ENCODE data around the gene NUMA1. TPM values are rescaled to one million over a fixed set of nuclear protein-coding genes. Genes with fewer than 3 reads are reported as not detected.

Gene NUMA1
- total and polyA plus RNA-seq, 9 of the 15 experiments (the other 6 are each of a cell fraction or from before 2014, with no cell fraction given), result 4.1 to 104 (median 51.2) TPM

DNA sequence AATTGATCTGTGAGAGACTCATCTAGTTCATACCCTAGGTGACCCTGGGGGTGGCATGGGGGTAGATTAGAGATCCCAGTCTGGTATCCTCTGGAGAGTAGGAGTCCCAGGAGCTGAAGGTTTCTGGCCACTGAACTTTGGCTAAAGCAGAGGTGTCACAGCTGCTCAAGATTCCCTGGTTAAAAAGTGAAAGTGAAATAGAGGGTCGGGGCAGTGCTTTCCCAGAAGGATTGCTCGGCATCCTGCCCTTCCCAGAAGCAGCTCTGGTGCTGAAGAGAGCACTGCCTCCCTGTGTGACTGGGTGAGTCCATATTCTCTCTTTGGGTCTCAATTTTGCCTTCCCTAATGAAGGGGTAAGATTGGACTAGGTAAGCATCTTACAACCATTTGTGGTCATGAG lies 81.0 kb downstream of the NUMA1 start (continued):
- TF ChIP-seq, protein P1, sequence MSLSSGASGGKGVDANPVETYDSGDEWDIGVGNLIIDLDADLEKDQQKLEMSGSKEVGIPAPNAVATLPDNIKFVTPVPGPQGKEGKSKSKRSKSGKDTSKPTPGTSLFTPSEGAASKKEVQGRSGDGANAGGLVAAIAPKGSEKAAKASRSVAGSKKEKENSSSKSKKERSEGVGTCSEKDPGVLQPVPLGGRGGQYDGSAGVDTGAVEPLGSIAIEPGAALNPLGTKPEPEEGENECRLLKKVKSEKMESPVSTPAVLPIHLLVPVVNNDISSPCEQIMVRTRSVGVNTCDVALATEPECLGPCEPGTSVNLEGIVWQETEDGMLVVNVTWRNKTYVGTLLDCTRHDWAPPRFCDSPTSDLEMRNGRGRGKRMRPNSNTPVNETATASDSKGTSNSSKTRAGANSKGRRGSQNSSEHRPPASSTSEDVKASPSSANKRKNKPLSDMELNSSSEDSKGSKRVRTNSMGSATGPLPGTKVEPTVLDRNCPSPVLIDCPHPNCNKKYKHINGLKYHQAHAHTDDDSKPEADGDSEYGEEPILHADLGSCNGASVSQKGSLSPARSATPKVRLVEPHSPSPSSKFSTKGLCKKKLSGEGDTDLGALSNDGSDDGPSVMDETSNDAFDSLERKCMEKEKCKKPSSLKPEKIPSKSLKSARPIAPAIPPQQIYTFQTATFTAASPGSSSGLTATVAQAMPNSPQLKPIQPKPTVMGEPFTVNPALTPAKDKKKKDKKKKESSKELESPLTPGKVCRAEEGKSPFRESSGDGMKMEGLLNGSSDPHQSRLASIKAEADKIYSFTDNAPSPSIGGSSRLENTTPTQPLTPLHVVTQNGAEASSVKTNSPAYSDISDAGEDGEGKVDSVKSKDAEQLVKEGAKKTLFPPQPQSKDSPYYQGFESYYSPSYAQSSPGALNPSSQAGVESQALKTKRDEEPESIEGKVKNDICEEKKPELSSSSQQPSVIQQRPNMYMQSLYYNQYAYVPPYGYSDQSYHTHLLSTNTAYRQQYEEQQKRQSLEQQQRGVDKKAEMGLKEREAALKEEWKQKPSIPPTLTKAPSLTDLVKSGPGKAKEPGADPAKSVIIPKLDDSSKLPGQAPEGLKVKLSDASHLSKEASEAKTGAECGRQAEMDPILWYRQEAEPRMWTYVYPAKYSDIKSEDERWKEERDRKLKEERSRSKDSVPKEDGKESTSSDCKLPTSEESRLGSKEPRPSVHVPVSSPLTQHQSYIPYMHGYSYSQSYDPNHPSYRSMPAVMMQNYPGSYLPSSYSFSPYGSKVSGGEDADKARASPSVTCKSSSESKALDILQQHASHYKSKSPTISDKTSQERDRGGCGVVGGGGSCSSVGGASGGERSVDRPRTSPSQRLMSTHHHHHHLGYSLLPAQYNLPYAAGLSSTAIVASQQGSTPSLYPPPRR (CRISPR knock-in tag; IDR thresholded peaks at IDR 0.05; ENCODE audit: borderline replicate concordance), result no peak
- TF ChIP-seq, protein P2, sequence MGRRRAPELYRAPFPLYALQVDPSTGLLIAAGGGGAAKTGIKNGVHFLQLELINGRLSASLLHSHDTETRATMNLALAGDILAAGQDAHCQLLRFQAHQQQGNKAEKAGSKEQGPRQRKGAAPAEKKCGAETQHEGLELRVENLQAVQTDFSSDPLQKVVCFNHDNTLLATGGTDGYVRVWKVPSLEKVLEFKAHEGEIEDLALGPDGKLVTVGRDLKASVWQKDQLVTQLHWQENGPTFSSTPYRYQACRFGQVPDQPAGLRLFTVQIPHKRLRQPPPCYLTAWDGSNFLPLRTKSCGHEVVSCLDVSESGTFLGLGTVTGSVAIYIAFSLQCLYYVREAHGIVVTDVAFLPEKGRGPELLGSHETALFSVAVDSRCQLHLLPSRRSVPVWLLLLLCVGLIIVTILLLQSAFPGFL (CRISPR knock-in tag; IDR thresholded peaks at IDR 0.05), result no peak
- TF ChIP-seq, protein P3, sequence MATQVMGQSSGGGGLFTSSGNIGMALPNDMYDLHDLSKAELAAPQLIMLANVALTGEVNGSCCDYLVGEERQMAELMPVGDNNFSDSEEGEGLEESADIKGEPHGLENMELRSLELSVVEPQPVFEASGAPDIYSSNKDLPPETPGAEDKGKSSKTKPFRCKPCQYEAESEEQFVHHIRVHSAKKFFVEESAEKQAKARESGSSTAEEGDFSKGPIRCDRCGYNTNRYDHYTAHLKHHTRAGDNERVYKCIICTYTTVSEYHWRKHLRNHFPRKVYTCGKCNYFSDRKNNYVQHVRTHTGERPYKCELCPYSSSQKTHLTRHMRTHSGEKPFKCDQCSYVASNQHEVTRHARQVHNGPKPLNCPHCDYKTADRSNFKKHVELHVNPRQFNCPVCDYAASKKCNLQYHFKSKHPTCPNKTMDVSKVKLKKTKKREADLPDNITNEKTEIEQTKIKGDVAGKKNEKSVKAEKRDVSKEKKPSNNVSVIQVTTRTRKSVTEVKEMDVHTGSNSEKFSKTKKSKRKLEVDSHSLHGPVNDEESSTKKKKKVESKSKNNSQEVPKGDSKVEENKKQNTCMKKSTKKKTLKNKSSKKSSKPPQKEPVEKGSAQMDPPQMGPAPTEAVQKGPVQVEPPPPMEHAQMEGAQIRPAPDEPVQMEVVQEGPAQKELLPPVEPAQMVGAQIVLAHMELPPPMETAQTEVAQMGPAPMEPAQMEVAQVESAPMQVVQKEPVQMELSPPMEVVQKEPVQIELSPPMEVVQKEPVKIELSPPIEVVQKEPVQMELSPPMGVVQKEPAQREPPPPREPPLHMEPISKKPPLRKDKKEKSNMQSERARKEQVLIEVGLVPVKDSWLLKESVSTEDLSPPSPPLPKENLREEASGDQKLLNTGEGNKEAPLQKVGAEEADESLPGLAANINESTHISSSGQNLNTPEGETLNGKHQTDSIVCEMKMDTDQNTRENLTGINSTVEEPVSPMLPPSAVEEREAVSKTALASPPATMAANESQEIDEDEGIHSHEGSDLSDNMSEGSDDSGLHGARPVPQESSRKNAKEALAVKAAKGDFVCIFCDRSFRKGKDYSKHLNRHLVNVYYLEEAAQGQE (IDR thresholded peaks at IDR 0.05; ENCODE audit: borderline replicate concordance), result no peak
- TF ChIP-seq, protein P3 (CRISPR knock-in tag; IDR thresholded peaks at IDR 0.05; ENCODE audit: low read depth), result no peak

All from K562 (cell line).